OCI-LY1 (cell line): Measurements from ENCODE around the gene AFAP1.

Source experiments
- H2AFZ ChIP-seq: fragments of 200-600 bp; sonication (generic), shearing (Covaris generic); 2 replicates; pipeline ENCODE4 v1.6.0; 2014; ENCODE audit warnings: antibody characterized with exemption, mild to moderate bottlenecking, low read length
- H3F3A ChIP-seq: fragments of 200-600 bp; sonication (generic), shearing (Covaris generic); 2 replicates; pipeline ENCODE4 v1.6.0; 2014; ENCODE audit warnings: mild to moderate bottlenecking, antibody characterized with exemption, low read length, moderate library complexity; ENCODE audit not compliant: insufficient read depth
- H3K27ac ChIP-seq: fragments of 200-600 bp; sonication (generic); 2 replicates; pipeline ENCODE4 v1.5.1; 2014; ENCODE audit warnings: low read length, mixed run types, mild to moderate bottlenecking, low read depth; ENCODE audit not compliant: poor library complexity, severe bottlenecking
- H3K27me3 ChIP-seq: fragments of 200-600 bp; sonication (generic); 2 replicates; pipeline ENCODE4 v1.6.0; 2014; ENCODE audit warnings: antibody characterized with exemption, mild to moderate bottlenecking, low read length, moderate library complexity; ENCODE audit not compliant: insufficient read depth
- H3K36me3 ChIP-seq: fragments of 200-600 bp; sonication (generic); 2 replicates; pipeline ENCODE4 v1.6.1; 2014; ENCODE audit warnings: mild to moderate bottlenecking, antibody characterized with exemption, low read length, moderate library complexity, mixed read lengths; ENCODE audit not compliant: insufficient read depth
- H3K4me1 ChIP-seq: fragments of 200-600 bp; sonication (generic); 2 replicates; pipeline ENCODE4 v1.5.1; 2014; ENCODE audit warnings: mild to moderate bottlenecking, low read length, moderate library complexity; ENCODE audit not compliant: insufficient read depth, severe bottlenecking
- H3K4me2 ChIP-seq: fragments of 200-600 bp; sonication (generic), shearing (Covaris generic); 2 replicates; pipeline ENCODE4 v1.6.1; 2014; ENCODE audit warnings: low read length
- H3K4me3 ChIP-seq: fragments of 200-600 bp; sonication (generic); 2 replicates; pipeline ENCODE4 v1.5.1; 2014; ENCODE audit warnings: low read length, low read depth, mild to moderate bottlenecking, mixed read lengths; ENCODE audit not compliant: poor library complexity, severe bottlenecking
- H3K79me2 ChIP-seq: fragments of 200-600 bp; shearing (Covaris generic); 2 replicates; pipeline ENCODE4 v1.6.1; 2016; ENCODE audit warnings: mixed run types, low read length, mixed read lengths; ENCODE audit not compliant: insufficient read depth
- H3K9ac ChIP-seq: fragments of 200-600 bp; sonication (generic), shearing (Covaris generic); 2 replicates; pipeline ENCODE4 v1.6.1; 2014; ENCODE audit warnings: mild to moderate bottlenecking, low read length, mixed read lengths
- H3K9me2 ChIP-seq: fragments of 200-600 bp; sonication (generic), shearing (Covaris generic); 2 replicates; pipeline ENCODE4 v1.6.1; 2014; ENCODE audit warnings: low read depth, mild to moderate bottlenecking, low read length, mixed read lengths
- H3K9me3 ChIP-seq: fragments of 200-600 bp; shearing (Covaris generic); 2 replicates; pipeline ENCODE4 v1.6.1; 2014; ENCODE audit warnings: low read length, mixed read lengths
- H4K20me1 ChIP-seq: fragments of 200-600 bp; sonication (generic), shearing (Covaris generic); 2 replicates; pipeline ENCODE4 v1.6.0; 2016; ENCODE audit warnings: mild to moderate bottlenecking, low read length; ENCODE audit not compliant: insufficient read depth
- CTCF ChIP-seq: fragments of 200-600 bp; sonication (generic), shearing (Covaris generic); IDR thresholded peaks from 2 replicates; pipeline ENCODE4 v1.5.1; 2017; ENCODE audit warnings: mild to moderate bottlenecking, antibody characterized with exemption, low read length, moderate library complexity, mixed read lengths
- EZH2 ChIP-seq: fragments of 200-600 bp; sonication (generic), shearing (Covaris generic); IDR thresholded peaks from 2 replicates; pipeline ENCODE4 v1.8.0; 2017; ENCODE audit warnings: borderline replicate concordance, mixed run types, mild to moderate bottlenecking, antibody characterized with exemption, low read length, moderate library complexity, mixed read lengths

AFAP1 gene

GRCh38 chr4:7976634-7977033 lies 37.0 kb upstream of the AFAP1 start:
- no peak for TF ChIP-seq EZH2
- no peak for TF ChIP-seq CTCF
- no peak overlapping the region for H3K27ac ChIP-seq
- no peak overlapping the region for H3K9ac ChIP-seq
- no peaks in the 10 kb centered on the region for H3K9me2 ChIP-seq
- H3K4me1 ChIP-seq: no peaks in the 10 kb centered on the region
- no peaks in the 10 kb centered on the region for H3K79me2 ChIP-seq
- no peak overlapping the region for H3K4me3 ChIP-seq
- H4K20me1 ChIP-seq: no peaks in the 10 kb centered on the region
- H3K27me3 ChIP-seq: no peaks in the 10 kb centered on the region
- no peaks in the 10 kb centered on the region for H3F3A ChIP-seq
- H3K9me3 ChIP-seq: no peaks in the 10 kb centered on the region
- H3K36me3 ChIP-seq: no peaks in the 10 kb centered on the region
- H3K4me2 ChIP-seq: no peak overlapping the region
- H2AFZ ChIP-seq: no peak overlapping the region

- no peaks in the 10 kb centered on the region for H3K36me3 ChIP-seq
- H3K79me2 ChIP-seq: no peaks in the 10 kb centered on the region
- H3K4me2 ChIP-seq: no peak overlapping the region
- TF ChIP-seq CTCF (no peak), EZH2 (no peak)
- H3K9me2 ChIP-seq: no peaks in the 10 kb centered on the region
- H3K9ac ChIP-seq: no peak overlapping the region
- H3K4me1 ChIP-seq: no peaks in the 10 kb centered on the region
- H4K20me1 ChIP-seq: no peaks in the 10 kb centered on the region
- H2AFZ ChIP-seq: no peak overlapping the region
- no peaks in the 10 kb centered on the region for H3K27me3 ChIP-seq
- H3K9me3 ChIP-seq: no peaks in the 10 kb centered on the region
- H3K27ac ChIP-seq: no peak overlapping the region
- no peak overlapping the region for H3K4me3 ChIP-seq
- H3F3A ChIP-seq: no peaks in the 10 kb centered on the region
These were observed 36.4 kb upstream of the AFAP1 start for GRCh38 chr4:7976025-7976424.

- Histone ChIP-seq H3F3A (no peaks in the 10 kb centered on the region), H3K9me2 (no peaks in the 10 kb centered on the region), H3K27ac (no peak overlapping the region), H3K4me2 (no peak overlapping the region), H3K27me3 (no peaks in the 10 kb centered on the region), H3K4me1 (no peaks in the 10 kb centered on the region), H3K9me3 (no peaks in the 10 kb centered on the region), H3K4me3 (no peak overlapping the region), H4K20me1 (no peaks in the 10 kb centered on the region), H2AFZ (no peak overlapping the region), H3K9ac (no peak overlapping the region), H3K36me3 (no peaks in the 10 kb centered on the region), H3K79me2 (no peaks in the 10 kb centered on the region)
- TF ChIP-seq CTCF: no peak
- no peak for TF ChIP-seq EZH2
These were observed 34.8 kb upstream of the AFAP1 start for GRCh38 chr4:7974425-7974824.
